Mononuclear cell (primary cell): ENCODE data around the gene KCNQ1. TPM values are rescaled to one million over a fixed set of nuclear protein-coding genes. Genes with fewer than 3 reads are reported as not detected.

Experiments
- H3K27me3 ChIP-seq: 2 replicates; pipeline ENCODE4 v1.6.0; 2011; ENCODE audit warnings: low read length, control low read depth; ENCODE audit not compliant: insufficient read depth
- H3K4me1 ChIP-seq: 2 replicates; pipeline ENCODE4 v1.5.1; 2011; ENCODE audit warnings: mild to moderate bottlenecking, low read length, control low read depth; ENCODE audit not compliant: insufficient read depth
- H3K4me3 ChIP-seq: 2 replicates; pipeline ENCODE4 v1.5.1; 2011; ENCODE audit warnings: mild to moderate bottlenecking, low read length, moderate library complexity
- H3K9me3 ChIP-seq: 2 replicates; pipeline ENCODE4 v1.5.1; 2011; ENCODE audit warnings: low read depth, mild to moderate bottlenecking, control low read depth, low read length
- total RNA-seq: library from RNA; depleted of rRNA; stranded (reverse); fragments of >200 nt; gene quantifications from one replicate; pipeline ENCODE4 v1.2.3, GENCODE V29; 2012

KCNQ1 gene
- total RNA-seq, 1 donor, result 12.7 TPM

DNA sequence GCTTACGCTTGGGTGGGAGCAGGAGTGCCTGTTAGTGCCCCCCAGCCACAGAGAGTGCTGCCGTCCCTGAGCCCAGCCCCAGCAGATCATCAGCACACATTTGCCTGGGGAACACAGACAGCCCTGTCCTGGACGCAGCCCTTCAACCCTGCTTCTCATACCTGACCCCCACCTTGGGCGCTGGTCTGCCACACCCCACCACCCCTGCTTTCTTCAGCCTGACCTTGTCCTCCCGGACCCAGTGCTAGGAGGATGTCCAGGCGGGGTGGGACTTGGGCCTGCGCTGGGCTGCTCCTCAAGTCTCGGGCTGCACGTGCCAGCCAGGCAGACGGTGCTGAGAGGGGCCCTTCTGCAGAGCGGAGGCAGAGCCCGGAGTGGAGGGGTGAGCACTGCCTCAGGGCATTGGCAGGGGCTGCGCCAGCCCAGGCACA lies 135.8 kb downstream of the KCNQ1 start:
- H3K4me3 ChIP-seq, result no peak overlapping the region
- no peaks in the 10 kb centered on the region for H3K27me3 ChIP-seq
- no peaks in the 10 kb centered on the region for H3K9me3 ChIP-seq
- no peaks in the 10 kb centered on the region for H3K4me1 ChIP-seq

DNA sequence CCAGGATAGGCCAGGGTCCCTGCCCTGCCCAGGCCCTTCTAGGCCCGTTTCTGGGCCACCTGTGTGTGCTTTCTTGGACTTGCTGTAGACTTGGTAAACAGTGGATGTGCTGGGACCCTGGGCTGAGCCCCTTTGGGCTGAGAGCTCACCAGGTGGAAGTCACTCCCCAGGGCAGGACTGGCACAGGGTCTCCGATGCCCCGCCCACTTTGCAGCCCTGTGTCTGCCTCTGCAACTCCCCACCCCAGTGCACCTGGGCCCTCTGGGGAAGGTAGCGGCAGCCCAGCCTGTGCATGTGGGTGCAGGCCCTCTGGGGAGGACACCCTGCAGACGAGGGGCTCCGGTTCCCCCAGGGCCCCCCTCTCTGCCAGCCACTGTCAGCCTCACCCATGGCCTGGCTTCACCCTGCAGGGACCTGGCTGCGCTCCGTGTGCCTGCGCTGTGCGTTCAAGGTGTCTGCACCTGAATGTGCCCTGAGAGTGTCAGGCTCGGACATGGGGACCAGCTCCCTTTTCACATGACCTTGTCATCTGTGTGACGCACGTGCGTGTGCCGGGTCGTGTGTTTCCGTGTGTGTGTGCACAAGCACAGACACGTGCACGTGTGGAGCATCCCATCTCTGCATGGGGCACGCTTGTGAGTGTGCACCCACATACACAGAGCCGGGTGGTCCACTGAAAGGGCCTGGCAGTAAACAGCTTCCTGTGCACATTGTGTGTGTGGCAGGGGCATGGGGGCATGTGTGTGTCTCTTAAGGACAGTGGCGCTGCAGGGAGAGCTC lies 136.5 kb downstream of the KCNQ1 start:
- H3K27me3 ChIP-seq, result no peaks in the 10 kb centered on the region
- no peaks in the 10 kb centered on the region for H3K4me1 ChIP-seq
- H3K9me3 ChIP-seq, result no peaks in the 10 kb centered on the region
- H3K4me3 ChIP-seq, result no peak overlapping the region

DNA sequence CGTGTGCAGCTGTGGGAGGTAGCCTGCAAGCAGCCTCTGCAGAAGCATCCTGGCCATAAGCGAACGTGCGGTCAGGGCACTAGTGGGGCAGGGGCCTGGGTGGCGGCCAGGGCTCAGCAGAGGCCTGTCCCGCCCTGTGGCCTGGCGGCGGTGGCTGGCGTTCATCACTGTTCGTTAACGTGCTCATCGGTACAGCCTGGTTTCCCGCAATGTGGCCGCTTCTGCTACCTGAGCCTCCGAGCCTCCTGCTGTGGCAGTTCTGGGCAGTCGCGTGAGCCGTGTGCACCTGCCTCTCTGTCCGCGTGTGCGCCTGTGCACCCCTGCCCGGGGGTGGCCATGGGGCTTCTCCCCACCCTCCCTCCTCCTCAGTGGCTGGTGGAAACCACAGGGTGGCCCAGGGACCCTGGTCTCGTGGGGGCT lies 137.1 kb downstream of the KCNQ1 start:
- H3K4me3 ChIP-seq, result no peak overlapping the region
- H3K4me1 ChIP-seq, result no peaks in the 10 kb centered on the region
- H3K27me3 ChIP-seq, result no peaks in the 10 kb centered on the region
- H3K9me3 ChIP-seq, result no peaks in the 10 kb centered on the region

DNA sequence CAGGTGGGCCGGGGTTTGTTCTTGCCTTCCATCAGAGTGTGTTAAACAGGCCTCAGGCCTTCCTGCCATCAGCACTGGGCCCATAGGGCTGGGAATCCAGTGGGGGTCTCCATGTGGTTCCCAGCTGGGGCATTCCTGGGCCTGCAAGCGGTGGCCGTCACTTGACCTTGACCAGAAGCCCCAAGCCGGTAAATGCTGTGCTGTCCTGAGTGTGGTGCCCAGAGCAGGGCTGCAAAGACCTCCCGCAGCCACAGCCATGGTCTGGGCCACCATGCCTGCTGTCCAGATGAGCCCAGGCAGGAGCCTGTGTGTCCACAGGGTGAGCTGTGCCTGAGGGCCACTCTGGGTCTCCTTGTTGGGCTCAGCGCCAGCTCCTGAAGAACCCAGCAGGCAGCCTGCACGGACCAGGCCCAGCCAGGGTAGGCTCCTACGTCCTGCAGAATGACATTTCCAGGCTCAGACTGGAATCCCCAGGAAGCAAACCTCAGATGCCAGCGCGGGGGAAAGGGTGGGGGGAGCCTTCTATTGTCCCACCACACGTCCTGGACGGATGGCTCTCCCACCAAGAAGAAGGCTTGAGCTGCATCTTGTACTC lies 137.6 kb downstream of the KCNQ1 start:
- Histone ChIP-seq H3K27me3 (no peaks in the 10 kb centered on the region), H3K9me3 (no peaks in the 10 kb centered on the region), H3K4me1 (no peaks in the 10 kb centered on the region), H3K4me3 (no peak overlapping the region)

DNA sequence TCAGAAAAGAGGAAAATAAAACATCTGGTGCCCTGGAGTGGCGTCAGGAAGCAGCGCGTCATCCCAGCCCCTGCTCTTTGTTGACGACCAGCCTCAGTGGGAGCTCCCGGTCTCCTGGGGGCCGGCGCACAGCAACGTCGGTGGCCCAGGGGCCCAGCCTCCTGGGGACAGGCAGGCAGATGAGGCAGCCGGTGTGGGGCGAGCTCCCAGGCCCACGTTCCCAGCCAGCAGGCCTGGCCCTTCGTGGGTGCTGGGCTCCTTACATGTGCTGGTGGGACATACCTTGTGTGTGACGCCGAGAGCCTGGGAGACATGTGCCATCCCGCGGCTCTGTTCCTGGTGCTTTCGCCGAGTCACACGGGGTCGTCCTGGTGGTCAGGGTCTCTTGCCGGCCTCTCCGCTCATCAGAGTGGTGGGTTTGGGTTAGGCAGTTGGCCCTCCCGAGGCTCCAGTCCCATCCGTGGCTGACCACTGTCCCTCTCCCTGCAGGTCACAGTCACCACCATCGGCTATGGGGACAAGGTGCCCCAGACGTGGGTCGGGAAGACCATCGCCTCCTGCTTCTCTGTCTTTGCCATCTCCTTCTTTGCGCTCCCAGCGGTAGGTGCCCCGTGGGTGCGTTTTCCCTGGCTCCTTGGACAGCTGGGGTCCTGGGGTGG lies 138.3 kb downstream of the KCNQ1 start:
- Histone ChIP-seq H3K27me3 (no peaks in the 10 kb centered on the region), H3K4me1 (no peaks in the 10 kb centered on the region), H3K4me3 (no peak overlapping the region), H3K9me3 (no peaks in the 10 kb centered on the region)

DNA sequence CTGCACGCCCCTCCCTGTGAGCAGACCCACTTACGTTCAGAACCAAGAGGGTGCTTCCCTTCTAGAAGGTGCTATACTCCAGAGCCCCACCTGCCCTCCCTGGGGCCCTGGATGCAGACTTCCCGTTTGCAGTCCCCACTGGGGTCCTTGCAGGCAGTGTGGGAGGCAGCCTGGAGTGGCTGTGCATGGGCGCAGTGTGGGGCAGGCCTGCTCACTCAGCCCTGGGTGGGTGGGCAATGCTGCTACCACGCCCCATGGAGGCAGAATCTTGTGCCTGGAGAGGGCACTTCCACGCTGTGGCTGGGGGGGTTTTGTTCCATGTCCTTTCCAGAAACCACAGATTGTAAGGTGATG lies 138.8 kb downstream of the KCNQ1 start:
- Histone ChIP-seq H3K27me3 (no peaks in the 10 kb centered on the region), H3K9me3 (no peaks in the 10 kb centered on the region), H3K4me1 (no peaks in the 10 kb centered on the region), H3K4me3 (no peak overlapping the region)

DNA sequence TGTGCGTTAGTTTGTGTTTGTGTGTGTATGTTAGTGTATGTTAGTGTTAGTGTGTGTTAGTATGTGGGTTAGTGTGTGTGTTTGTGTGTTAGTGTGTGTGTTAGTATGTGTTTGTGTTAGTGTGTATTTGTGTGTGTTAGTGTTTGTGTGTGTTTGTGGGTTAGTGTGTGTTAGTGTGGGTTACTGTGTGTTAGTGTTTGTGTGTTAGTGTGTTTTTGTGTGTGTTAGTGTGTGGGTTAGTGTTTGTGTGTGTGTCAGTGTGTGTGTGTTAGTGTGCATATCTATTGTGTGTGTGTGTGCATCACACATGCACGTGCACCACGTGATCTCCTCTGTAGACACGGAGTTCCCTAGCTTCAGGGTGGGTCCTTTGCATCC lies 139.6 kb downstream of the KCNQ1 start:
- H3K27me3 ChIP-seq, result no peaks in the 10 kb centered on the region
- no peaks in the 10 kb centered on the region for H3K4me1 ChIP-seq
- H3K4me3 ChIP-seq, result no peak overlapping the region
- no peaks in the 10 kb centered on the region for H3K9me3 ChIP-seq

DNA sequence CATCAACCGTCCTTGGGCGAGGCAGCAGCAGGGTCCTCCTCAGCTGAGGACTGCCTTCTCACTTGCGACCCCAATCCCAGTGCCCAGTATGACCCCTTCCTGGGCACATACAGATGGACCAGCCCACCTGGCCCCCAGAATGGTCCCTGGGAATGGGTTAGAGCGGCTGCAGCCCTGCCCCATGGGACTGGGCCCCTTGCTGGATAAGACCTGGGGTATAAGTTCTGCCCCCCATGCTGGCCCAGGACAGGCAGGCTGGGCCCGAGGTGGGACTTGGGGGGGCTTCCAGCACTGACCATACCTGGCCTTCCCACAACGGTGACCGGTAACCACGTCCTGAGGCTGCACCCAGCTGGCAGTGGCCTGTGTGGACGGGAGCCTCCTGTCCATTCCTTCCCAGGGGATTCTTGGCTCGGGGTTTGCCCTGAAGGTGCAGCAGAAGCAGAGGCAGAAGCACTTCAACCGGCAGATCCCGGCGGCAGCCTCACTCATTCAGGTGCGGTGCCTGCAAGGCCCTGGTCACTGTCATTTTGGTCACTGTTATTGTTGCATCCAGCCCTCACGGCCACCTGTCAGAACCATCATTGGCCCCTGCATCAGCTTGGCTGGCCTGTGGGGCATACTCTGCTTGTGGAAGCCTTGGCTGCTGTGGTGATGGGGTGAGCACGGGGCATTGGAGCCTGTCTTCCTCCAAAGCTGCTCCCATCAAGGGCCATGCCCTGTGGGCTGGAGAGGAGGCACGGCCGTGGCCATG lies 140.2 kb downstream of the KCNQ1 start:
- Histone ChIP-seq H3K9me3 (no peaks in the 10 kb centered on the region), H3K27me3 (no peaks in the 10 kb centered on the region), H3K4me1 (no peaks in the 10 kb centered on the region), H3K4me3 (no peak overlapping the region)

DNA sequence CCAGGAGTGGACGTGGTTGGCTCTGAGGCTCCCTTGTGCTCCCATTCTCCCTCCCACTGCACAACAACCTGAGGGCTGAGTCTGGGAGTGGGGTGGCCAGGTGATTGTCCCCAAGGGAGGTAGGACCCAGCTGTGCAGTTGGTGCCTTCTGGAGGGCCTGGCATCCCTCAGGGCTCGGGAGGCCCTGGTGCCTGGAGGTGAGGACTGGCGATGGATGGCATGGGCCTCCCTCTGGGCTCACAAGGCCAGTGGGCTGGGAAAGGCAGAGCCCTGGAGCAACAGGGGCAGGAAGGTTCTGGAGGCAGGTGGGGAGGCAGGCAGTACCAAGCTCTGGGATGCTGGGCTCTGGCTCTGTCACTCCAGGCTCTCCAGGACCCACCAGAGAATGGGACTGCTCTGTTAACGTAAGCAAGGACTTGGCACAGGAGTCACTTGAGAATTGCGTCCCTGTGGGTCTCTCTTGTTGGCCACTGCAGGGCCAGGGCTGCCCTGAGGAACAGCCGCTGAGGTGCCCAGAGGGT lies 140.8 kb downstream of the KCNQ1 start:
- Histone ChIP-seq H3K27me3 (no peaks in the 10 kb centered on the region), H3K9me3 (no peaks in the 10 kb centered on the region), H3K4me1 (no peaks in the 10 kb centered on the region), H3K4me3 (no peak overlapping the region)

DNA sequence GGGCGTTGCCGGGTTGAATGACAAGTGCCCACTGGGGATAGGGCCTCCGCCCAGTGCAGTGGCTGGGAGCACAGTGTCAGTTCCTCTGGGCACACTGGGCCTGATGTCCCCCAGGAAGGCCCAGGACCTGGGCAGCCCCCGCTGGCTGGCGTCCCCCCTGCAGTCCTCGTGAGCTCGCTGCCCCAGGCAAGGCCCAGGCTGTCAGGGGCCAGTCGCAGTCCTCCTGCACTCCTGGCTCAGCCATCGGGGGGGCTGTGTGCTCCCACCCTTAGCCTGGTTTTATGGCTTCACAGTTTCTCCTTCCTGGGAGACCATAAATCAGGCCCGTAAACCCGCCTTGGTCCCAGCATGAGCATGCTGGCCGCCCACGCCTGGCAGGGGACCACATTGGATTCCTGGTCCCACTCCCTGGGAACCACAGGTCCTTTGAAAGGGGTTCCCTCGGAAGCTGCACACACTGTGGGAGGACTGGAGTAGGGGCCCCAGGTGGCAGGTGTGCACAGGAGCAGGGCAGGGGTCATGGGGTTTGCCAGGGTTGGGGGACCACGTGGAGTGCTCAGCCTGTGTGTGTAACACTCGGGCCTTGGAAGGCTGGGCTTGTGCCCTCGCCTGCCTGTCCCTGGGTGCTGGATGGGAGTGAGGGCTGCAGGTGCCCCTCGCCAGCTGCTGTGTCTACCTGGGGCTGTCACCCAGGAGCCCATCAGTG lies 141.4 kb downstream of the KCNQ1 start:
- no peaks in the 10 kb centered on the region for H3K27me3 ChIP-seq
- H3K4me3 ChIP-seq, result no peak overlapping the region
- no peaks in the 10 kb centered on the region for H3K9me3 ChIP-seq
- H3K4me1 ChIP-seq, result no peaks in the 10 kb centered on the region

DNA sequence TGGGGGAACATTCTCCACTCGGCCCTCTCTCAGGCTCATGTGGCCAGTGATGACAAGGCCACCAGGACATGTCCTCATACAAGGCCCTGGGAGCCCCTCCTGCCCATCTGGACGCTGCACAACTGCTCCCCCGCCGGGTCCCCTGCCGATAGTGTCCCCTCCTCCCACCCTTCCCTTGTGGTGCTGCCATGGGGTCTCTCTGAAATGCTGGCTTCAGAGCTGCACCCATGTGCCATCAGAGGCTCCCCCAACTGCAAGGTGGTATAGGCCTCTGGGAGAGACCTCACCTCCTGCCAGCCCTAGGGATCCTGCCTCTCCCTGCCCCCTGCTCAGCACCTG lies 142.0 kb downstream of the KCNQ1 start:
- Histone ChIP-seq H3K4me1 (no peaks in the 10 kb centered on the region), H3K9me3 (no peaks in the 10 kb centered on the region), H3K27me3 (no peaks in the 10 kb centered on the region), H3K4me3 (no peak overlapping the region)

DNA sequence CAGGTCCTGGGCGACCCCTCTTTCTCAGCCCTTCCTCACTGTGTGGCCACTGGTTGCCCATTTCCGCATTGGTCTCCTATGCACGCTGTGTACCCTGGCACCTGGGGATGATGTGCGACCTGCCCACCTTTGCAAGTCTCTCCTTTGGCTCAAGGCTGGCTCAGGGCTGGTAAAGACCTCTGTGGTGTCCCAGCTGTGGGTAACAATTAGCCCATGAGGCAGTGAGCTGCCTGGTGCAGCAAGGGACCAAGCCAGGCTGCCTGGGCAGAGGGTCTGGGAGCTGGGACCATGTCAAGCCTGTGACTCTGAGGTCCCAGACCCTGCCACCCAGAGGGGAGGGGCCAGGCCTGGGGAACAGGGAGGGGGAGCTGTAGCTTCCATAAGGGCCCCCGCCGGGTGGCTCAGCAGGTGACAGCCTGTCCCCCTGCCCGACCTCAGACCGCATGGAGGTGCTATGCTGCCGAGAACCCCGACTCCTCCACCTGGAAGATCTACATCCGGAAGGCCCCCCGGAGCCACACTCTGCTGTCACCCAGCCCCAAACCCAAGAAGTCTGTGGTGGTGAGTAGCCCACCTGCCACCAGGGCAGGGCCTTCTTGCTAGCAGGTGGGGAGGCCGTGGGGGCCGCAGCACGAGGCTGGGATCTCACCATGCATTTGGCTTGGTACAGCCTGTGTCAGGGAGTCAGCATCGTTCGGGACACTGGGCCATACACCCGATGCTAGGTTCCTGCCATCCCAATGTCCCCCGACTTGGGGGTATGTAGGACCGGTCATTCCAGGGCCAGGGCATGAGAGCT lies 142.5 kb downstream of the KCNQ1 start:
- Histone ChIP-seq H3K9me3 (no peaks in the 10 kb centered on the region), H3K27me3 (no peaks in the 10 kb centered on the region), H3K4me3 (no peak overlapping the region), H3K4me1 (no peaks in the 10 kb centered on the region)

DNA sequence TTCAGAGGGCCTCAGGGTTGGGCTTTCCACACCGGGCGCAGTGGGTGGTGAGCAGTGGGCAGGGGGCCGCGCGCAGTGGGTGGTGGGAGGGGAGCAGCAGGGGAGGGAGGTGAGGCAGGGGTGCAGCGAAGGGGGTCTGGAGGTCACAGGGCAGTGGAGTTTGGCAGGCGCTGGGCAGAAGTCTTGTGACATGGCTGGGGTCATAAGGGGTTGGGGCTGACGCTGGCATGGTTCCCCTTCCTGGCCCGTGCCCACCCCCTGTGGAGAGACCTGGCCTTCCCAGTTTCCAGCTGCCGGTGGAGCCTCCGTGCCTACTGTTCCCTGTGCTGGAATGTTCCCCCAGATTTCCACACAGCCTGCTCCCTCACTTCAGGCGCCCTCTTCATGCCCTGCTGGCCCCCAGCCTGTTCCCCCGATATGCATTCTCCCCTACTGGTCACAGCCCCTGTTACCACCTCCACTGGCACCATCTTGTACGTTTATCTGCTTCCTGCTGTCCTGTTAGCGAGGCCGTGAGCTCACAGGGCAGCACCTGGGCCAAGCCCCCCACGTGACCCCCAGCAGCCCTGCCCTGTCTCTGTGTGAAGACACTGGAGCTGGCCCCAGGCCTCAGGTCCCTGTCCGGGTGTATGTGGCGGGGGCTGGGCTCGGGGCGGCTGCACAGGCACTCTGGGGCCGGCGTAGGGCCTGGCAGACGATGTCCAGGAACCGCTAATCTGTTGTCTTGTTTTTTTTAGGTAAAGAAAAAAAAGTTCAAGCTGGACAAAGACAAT lies 143.4 kb downstream of the KCNQ1 start:
- Histone ChIP-seq H3K9me3 (no peaks in the 10 kb centered on the region), H3K27me3 (no peaks in the 10 kb centered on the region), H3K4me3 (no peak overlapping the region), H3K4me1 (no peaks in the 10 kb centered on the region)
